Body of pancreas (tissue), 4 donors: ENCODE results near the gene IFITM5. TPM values are rescaled to one million over a fixed set of nuclear protein-coding genes. Genes with fewer than 3 reads are reported as not detected.

Experiments
- ATAC-seq: fragments of 150-250 bp; one replicate; pipeline ENCODE4 v1.9.1; 2016
- DNase-seq, 4 donors: peaks; one replicate each; pipeline ENCODE4 v3.0.0-alpha.2; 2019
- H3K27ac ChIP-seq, 4 donors: fragments of 200-600 bp; sonication (generic); 1 replicate in 3 of 4; 2 replicates in 1 of 4; pipeline versions ENCODE4 v1.5.1 to v1.6.1; 2016 to 2019; ENCODE audit warnings: mild to moderate bottlenecking in 1 of 4, mixed read lengths in 1 of 4, moderate library complexity in 1 of 4
- H3K27me3 ChIP-seq, 2 donors: fragments of 200-600 bp; sonication (generic); one replicate each; pipeline ENCODE4 v1.6.0; 2016; ENCODE audit warnings: mild to moderate bottlenecking in 1 of 2
- H3K36me3 ChIP-seq, 2 donors: fragments of 200-600 bp; sonication (generic); replicated peaks in 1 of 2; 2 replicates each; pipeline ENCODE4 v1.5.1; 2016; ENCODE audit warnings: low read depth in 2 of 2; ENCODE audit not compliant: insufficient read depth in 1 of 2
- H3K4me1 ChIP-seq: fragments of 200-600 bp; sonication (generic); one replicate; pipeline ENCODE4 v1.6.0; 2016
- H3K4me3 ChIP-seq, 2 donors: fragments of 200-600 bp; sonication (generic); 1 replicate in 1 of 2; 2 replicates in 1 of 2; pipeline ENCODE4 v1.5.1; 2016 to 2019
- H3K9me3 ChIP-seq, 3 donors: fragments of 200-600 bp; sonication (generic); 1 replicate in 2 of 3; 2 replicates in 1 of 3; pipeline ENCODE4 v1.5.1; 2016
- POLR2A ChIP-seq, 3 donors: fragments of 450-650 bp; IDR thresholded peaks; one replicate each; pipeline ENCODE4 v1.6.1; 2016; ENCODE audit warnings: antibody characterized with exemption in 3 of 3, mild to moderate bottlenecking in 2 of 3
- WGBS, 2 donors: methylation state at CpG; one replicate each; pipeline ENCODE4 v1.1.5; 2017; 5-methylcytosine and 5-hydroxymethylcytosine counted together
- intact Hi-C: fragments of 100-400 bp; cut with DNase I; formaldehyde crosslinking; loops from one replicate; pipeline ENCODE4 v1.15.1; 2023
- total RNA-seq, 2 donors: library from RNA; depleted of rRNA; stranded (reverse); fragments of >200 nt; gene quantifications; one replicate each; pipeline ENCODE4 v1.1.0, GENCODE V29; 2016
- TF ChIP-seq, protein P1 (sequence below), 7 experiments: fragments of 450-650 bp in 4 of 7; fragments of 200-600 bp in 3 of 7; sonication (generic) in 3 of 7; IDR thresholded peaks; one replicate each; pipeline ENCODE4 v1.5.1; 2016 to 2019; ENCODE audit warnings: antibody characterized with exemption in 7 of 7

IFITM5 gene
- total RNA-seq, 2 donors from 2014 or later: not detected

GRCh38 chr11:259413-259812 lies 39.9 kb downstream of the IFITM5 start:
- ATAC-seq (no peak), DNase-seq (no peak)
- no peaks in the 10 kb centered on the region for H3K27me3 ChIP-seq
- TF ChIP-seq, protein P1, sequence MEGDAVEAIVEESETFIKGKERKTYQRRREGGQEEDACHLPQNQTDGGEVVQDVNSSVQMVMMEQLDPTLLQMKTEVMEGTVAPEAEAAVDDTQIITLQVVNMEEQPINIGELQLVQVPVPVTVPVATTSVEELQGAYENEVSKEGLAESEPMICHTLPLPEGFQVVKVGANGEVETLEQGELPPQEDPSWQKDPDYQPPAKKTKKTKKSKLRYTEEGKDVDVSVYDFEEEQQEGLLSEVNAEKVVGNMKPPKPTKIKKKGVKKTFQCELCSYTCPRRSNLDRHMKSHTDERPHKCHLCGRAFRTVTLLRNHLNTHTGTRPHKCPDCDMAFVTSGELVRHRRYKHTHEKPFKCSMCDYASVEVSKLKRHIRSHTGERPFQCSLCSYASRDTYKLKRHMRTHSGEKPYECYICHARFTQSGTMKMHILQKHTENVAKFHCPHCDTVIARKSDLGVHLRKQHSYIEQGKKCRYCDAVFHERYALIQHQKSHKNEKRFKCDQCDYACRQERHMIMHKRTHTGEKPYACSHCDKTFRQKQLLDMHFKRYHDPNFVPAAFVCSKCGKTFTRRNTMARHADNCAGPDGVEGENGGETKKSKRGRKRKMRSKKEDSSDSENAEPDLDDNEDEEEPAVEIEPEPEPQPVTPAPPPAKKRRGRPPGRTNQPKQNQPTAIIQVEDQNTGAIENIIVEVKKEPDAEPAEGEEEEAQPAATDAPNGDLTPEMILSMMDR (IDR thresholded peaks at IDR 0.05): no peak
- no peak for TF ChIP-seq POLR2A (IDR thresholded peaks at IDR 0.05)
- whole genome bisulfite sequencing, 2 donors: 72 to 74% methylated on average over 10 of the region's 10 CpGs
- no peaks in the 10 kb centered on the region for H3K36me3 ChIP-seq
- no peak overlapping the region for H3K4me3 ChIP-seq
- no peaks in the 10 kb centered on the region for H3K4me1 ChIP-seq
- H3K27ac ChIP-seq: no peak overlapping the region
- intact Hi-C loops: no loop called here
- no peaks in the 10 kb centered on the region for H3K9me3 ChIP-seq

GRCh38 chr11:257766-258493 lies 41.4 kb downstream of the IFITM5 start:
- WGBS, 2 donors: 49 to 50% methylated on average over 13 to 15 of the region's 15 CpGs

GRCh38 chr11:256952-257737 lies 42.2 kb downstream of the IFITM5 start:
- no peaks in the 10 kb centered on the region for H3K27me3 ChIP-seq
- ATAC-seq (no peak), DNase-seq (no peak)
- H3K4me1 ChIP-seq: no peaks in the 10 kb centered on the region
- H3K36me3 ChIP-seq: no peaks in the 10 kb centered on the region
- no peaks in the 10 kb centered on the region for H3K9me3 ChIP-seq
- TF ChIP-seq, protein P1 (IDR thresholded peaks at IDR 0.05): no peak
- TF ChIP-seq POLR2A (IDR thresholded peaks at IDR 0.05): no peak
- WGBS, 2 donors: 73 to 75% methylated on average over 14 of the region's 14 CpGs
- no peak overlapping the region for H3K4me3 ChIP-seq
- intact Hi-C loops: no loop called here
- no peak overlapping the region for H3K27ac ChIP-seq

More at GRCh38 chr11:257766-258493, 41.4 kb downstream of the IFITM5 start:
- intact Hi-C loops: no loop called here
- no peak for TF ChIP-seq POLR2A (IDR thresholded peaks at IDR 0.05)
- TF ChIP-seq, protein P1 (IDR thresholded peaks at IDR 0.05): peak in 3 of 7 experiments; percentile 11 to 38 (median 23)
- no peak for DNase-seq
- no peaks in the 10 kb centered on the region for H3K27me3 ChIP-seq
- no peaks in the 10 kb centered on the region for H3K36me3 ChIP-seq
- H3K9me3 ChIP-seq: no peaks in the 10 kb centered on the region
- H3K4me3 ChIP-seq: no peak overlapping the region
- no peak overlapping the region for H3K27ac ChIP-seq
- no peaks in the 10 kb centered on the region for H3K4me1 ChIP-seq
- ATAC-seq: no peak

DNA sequence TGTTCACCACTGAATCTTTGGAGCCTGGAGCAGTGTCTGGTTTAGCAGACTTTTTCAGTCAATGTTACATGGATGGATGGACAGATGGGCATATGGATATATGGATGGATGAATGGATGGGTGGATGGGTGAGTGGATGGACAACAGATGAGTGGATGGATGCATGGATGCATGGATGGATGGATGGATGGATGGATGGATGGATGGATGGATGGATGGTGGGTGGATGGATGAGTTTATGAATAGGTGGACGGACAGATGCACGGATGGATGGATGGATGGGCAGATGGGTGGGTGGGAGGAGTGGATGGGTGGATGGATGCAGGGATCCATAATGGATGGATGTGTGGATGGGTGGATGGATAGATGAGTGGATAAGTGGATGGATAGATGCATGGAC lies 43.5 kb downstream of the IFITM5 start:
- 82 to 86% methylated on average over 2 of the region's 2 CpGs for WGBS, 2 donors
- intact Hi-C loops: no loop called here
- Histone ChIP-seq H3K4me1 (no peaks in the 10 kb centered on the region), H3K27me3 (no peaks in the 10 kb centered on the region), H3K36me3 (peaks cover 0 to 8% of the 10 kb centered on the region in 2 donors), H3K4me3 (no peak overlapping the region), H3K9me3 (no peaks in the 10 kb centered on the region), H3K27ac (no peak overlapping the region)
- DNase-seq (no peak), ATAC-seq (no peak)
- TF ChIP-seq, protein P1 (IDR thresholded peaks at IDR 0.05): no peak
- no peak for TF ChIP-seq POLR2A (IDR thresholded peaks at IDR 0.05)
